Bronchial epithelial cell (primary cell): ENCODE results near the gene PIH1D1. TPM values are rescaled to one million over a fixed set of nuclear protein-coding genes. Genes with fewer than 3 reads are reported as not detected.

ENCODE experiments used
- DNase-seq: peaks from one replicate; pipeline ENCODE4 v3.0.0-alpha.2; 2010; ENCODE audit warnings: low read depth
- FAIRE-seq: peaks from 2 replicates; lab custom pipeline; 2011; peaks lifted over from hg19 to GRCh38; lab: Jason Lieb, UNC
- H3K27me3 ChIP-seq: 2 replicates; pipeline ENCODE4 v1.5.1; 2011; ENCODE audit warnings: low read length; ENCODE audit not compliant: control insufficient read depth, insufficient read depth
- H3K36me3 ChIP-seq: 2 replicates; pipeline ENCODE4 v1.5.1; 2011; ENCODE audit warnings: low read length; ENCODE audit not compliant: control insufficient read depth, insufficient read depth
- H3K4me3 ChIP-seq: 2 replicates; pipeline ENCODE4 v1.5.1; 2011; ENCODE audit warnings: mild to moderate bottlenecking, low read depth, low read length, control low read depth
- CTCF ChIP-seq: IDR thresholded peaks from 2 replicates; pipeline ENCODE4 v1.5.1; 2011; ENCODE audit warnings: mild to moderate bottlenecking, moderate library complexity, low read length, control low read depth, inconsistent platforms; ENCODE audit not compliant: insufficient read depth, severe bottlenecking
- total RNA-seq: library from RNA; depleted of rRNA; stranded (reverse); fragments of >200 nt; gene quantifications from 2 replicates; pipeline ENCODE4 v1.2.1, GENCODE V29; 2014

Gene PIH1D1
- total RNA-seq, 1 donor from 2014 or later, result 115 TPM

- TF ChIP-seq CTCF, result no peak
- no peak for DNase-seq
- Histone ChIP-seq H3K27me3 (peaks cover 2% of the 10 kb centered on the region), H3K36me3 (no peaks in the 10 kb centered on the region), H3K4me3 (no peak overlapping the region)
- no peak for FAIRE-seq
Measured at GRCh38 chr19:49411681-49412326, 39.8 kb downstream of the PIH1D1 start.

- no peak overlapping the region for H3K4me3 ChIP-seq
- no peak for DNase-seq
Measured at GRCh38 chr19:49409441-49410029, 42.1 kb downstream of the PIH1D1 start.

GRCh38 chr19:49408816-49409440 is 42.7 kb downstream of the PIH1D1 start:
- Histone ChIP-seq H3K4me3 (no peak overlapping the region), H3K36me3 (no peaks in the 10 kb centered on the region), H3K27me3 (no peaks in the 10 kb centered on the region)
- FAIRE-seq (no peak), DNase-seq (peak; percentile 35)
- TF ChIP-seq CTCF, result no peak

More at GRCh38 chr19:49409441-49410029, 42.1 kb downstream of the PIH1D1 start:
- TF ChIP-seq CTCF, result no peak
- no peak for FAIRE-seq
- Histone ChIP-seq H3K36me3 (no peaks in the 10 kb centered on the region), H3K27me3 (no peaks in the 10 kb centered on the region)

GRCh38 chr19:49407482-49408015 is 44.1 kb downstream of the PIH1D1 start:
- no peak overlapping the region for H3K4me3 ChIP-seq
- no peak for FAIRE-seq
- TF ChIP-seq CTCF, result no peak

GRCh38 chr19:49407079-49407478 is 44.5 kb downstream of the PIH1D1 start:
- TF ChIP-seq CTCF, result no peak
- Histone ChIP-seq H3K4me3 (no peak overlapping the region), H3K27me3 (no peaks in the 10 kb centered on the region), H3K36me3 (no peaks in the 10 kb centered on the region)
- FAIRE-seq (no peak), DNase-seq (no peak)

More at GRCh38 chr19:49407482-49408015, 44.1 kb downstream of the PIH1D1 start:
- no peak for DNase-seq
- Histone ChIP-seq H3K27me3 (no peaks in the 10 kb centered on the region), H3K36me3 (no peaks in the 10 kb centered on the region)
